ENCODE results near the gene DIS3L.
"Not testable (repeated sequence)": the region's sequence is repeated elsewhere in the genome, so short reads cannot be mapped to it uniquely, and the experiment has no call there.

Gene DIS3L

GRCh38 chr15:66293419-66294156 is at the start of gene DIS3L:
DIS3L (plus strand) TSS chr15:66293568; CDS start chr15:66293597, 29 bp downstream.
- no peak for TF ChIP-seq CTCF (IDR thresholded peaks at IDR 0.05; ENCODE audit: low read depth, low read length)
- H3K4me3 ChIP-seq (ENCODE audit: low read depth, low read length): peak within 1 kb of the TSS; percentile 64

- not testable (repeated sequence) for H3K4me3 ChIP-seq (ENCODE audit: low read depth, low read length)
Observed at GRCh38 chr15:66245832-66246231, 47.5 kb upstream of the DIS3L start.

DNA sequence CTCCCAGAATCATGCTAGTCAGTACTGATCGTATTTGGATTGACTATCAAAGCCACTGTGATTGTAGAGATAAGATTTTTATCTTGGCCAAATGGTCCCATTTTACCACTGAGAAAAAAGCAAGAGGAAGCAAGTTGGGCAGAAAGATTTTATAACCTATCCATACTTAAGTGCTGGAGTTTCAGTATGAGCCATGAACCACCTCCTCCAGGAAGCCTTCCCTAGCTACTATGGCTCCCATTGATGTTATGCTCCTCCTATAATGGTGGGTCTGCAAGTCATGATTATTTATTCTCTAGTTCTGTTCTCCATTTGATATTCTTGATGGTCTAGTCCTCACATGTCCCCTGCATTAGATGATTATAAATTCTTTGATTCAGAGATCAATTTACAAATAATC is 46.4 kb upstream of the DIS3L start:
- TF ChIP-seq CTCF (IDR thresholded peaks at IDR 0.05; ENCODE audit: low read depth, low read length): no peak
- no peak overlapping the region for H3K4me3 ChIP-seq (ENCODE audit: low read depth, low read length)

GRCh38 chr15:66249605-66250174 is 43.7 kb upstream of the DIS3L start:
- H3K4me3 ChIP-seq (ENCODE audit: low read depth, low read length): no peak overlapping the region
- TF ChIP-seq CTCF (IDR thresholded peaks at IDR 0.05; ENCODE audit: low read depth, low read length): no peak

DNA sequence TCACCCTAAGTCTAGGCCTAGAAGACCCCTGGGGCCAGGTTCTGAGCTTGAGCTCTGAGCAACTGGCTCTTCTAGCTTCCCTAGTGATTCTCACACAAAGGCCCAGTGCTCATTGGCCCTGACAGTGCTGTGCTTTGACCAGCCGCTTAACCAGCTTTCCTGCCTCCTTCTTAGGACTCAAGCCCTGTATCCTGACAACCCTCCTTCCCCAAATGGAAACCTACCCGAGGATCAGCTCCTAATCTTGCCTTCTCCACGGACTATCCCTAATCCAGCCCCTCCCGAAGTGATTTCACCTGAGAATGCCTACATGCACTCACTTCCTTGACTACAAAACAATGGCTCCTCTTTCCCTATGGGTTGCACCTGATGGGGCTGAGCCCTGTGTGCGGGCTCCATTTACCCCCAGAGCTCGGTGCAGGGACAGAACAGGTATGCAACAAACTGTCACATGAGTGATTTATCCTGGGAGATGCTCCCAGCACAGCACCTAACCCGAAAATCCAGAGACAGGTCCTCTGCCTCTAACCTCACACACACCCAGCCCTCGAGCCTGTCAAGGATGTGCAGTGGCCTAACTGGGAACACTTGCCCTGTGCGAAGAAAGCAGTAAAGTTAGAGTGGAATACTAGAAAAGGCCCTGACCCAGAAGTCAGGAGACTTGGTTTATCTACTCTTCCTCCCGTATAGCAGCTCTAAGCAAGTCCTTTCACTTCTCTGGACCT is 42.1 kb upstream of the DIS3L start:
- TF ChIP-seq CTCF (IDR thresholded peaks at IDR 0.05; ENCODE audit: low read depth, low read length): no peak
- H3K4me3 ChIP-seq (ENCODE audit: low read depth, low read length): no peak overlapping the region

DNA sequence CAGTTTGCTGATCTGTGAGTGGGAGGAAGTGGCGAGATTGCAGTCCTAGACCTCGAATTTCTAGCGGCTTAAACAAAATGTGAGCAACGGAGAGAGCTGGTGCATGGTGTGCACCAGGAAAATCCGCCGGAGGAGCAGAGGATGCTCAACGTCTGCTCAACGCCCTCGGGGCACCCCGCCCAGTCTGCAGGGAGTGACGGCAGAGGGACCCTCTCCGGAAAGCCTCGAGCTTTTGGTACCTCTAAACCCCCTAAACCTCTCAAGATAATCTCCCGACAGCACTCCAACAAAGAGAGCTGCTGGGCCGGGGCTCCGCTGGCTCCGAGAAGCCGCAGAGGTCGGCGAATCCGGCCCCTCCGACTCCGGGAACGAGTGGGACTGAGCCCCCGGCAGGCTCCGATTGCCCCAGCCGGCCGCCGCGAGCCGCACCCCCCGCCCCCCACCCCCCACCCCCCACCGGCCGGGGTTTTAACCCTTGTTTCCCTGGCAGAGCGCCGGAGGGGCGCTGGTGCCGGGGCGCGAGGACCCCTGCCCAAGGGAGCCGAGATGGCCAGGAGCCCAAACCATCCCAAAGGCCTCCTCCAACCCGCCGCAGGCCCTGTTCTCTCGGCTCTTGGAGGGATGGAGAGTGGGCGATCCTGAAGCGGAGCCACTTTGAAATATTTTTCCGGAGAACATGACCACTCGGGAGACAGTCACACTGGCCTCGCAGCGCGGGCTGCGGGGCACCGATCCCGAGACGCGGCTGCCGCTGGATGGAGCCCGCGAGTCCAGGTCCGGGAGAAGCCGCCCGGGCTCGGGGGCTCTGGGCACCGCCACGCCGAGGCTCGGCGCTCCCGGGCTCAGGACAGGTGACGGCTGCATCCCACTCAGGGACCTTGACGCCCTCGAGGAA is 41.3 kb upstream of the DIS3L start:
- TF ChIP-seq CTCF (IDR thresholded peaks at IDR 0.05; ENCODE audit: low read depth, low read length): peak; percentile 72
- peak overlapping the region; percentile 41 for H3K4me3 ChIP-seq (ENCODE audit: low read depth, low read length)

DNA sequence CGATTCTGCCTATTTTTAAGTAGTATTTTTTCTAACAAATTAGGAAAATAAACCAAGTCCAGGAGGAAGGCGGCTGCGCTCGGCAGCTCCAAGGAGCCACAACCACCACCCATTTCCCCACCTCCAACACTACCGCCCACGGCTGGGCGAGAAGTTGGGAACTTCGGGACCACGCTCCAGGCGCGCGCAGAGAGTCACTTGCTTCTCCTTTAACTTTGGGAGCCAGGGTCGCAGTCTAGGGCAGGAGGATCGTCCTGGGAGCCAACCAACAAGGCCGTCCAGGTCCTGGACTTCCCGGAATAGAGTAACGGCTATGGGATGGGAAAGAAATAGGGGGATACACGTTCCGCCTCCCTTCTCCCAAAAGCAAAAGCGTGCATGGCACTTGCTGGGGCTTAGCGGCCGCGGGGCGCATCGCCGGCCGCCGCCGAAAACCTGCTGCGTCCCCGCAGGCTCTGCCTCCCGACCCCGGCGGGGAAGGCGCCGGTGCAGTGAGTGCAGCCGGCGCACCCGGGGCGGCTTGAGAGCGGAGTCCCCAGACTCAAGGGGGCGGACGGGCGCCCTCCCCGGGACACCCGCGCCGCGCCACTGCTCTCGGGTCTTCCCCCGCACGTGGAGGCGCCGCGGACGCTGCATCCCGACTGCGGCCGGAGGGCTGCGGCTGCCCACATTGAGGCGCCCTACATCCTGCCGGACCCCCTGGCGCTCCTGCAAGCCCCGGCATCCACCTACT is 40.5 kb upstream of the DIS3L start:
- 0 out of 2 replicates have a peak, but pooled peaks have one; percentile 2 for TF ChIP-seq CTCF (IDR thresholded peaks at IDR 0.05; ENCODE audit: low read depth, low read length)
- H3K4me3 ChIP-seq (ENCODE audit: low read depth, low read length): peak overlapping the region; percentile 41

Data from WI38 (cell line).